Neuronal stem cell (in vitro differentiated cells): ENCODE results near the gene IFI44L.

Experiments used
- DNase-seq: peaks from one replicate; pipeline ENCODE4 v3.0.0-alpha.2; 2013; ENCODE audit warnings: low spot score
- H2AFZ ChIP-seq: one replicate; pipeline ENCODE4 v1.6.1; 2013; ENCODE audit warnings: mild to moderate bottlenecking, low read length, inconsistent platforms
- H2AK5ac ChIP-seq: 2 replicates; pipeline ENCODE4 v1.6.1; 2013; ENCODE audit warnings: low read depth, mild to moderate bottlenecking, inconsistent platforms, low read length, moderate library complexity, mixed read lengths
- H2BK120ac ChIP-seq: 2 replicates; pipeline ENCODE4 v1.6.1; 2013; ENCODE audit warnings: low read depth, mild to moderate bottlenecking, inconsistent platforms, low read length, moderate library complexity, mixed read lengths
- H2BK12ac ChIP-seq: one replicate; pipeline ENCODE4 v1.6.1; 2013; ENCODE audit warnings: low read length, inconsistent platforms
- H2BK15ac ChIP-seq: 2 replicates; pipeline ENCODE4 v1.6.1; 2013; ENCODE audit warnings: mild to moderate bottlenecking, low read length, inconsistent platforms, mixed read lengths
- H2BK5ac ChIP-seq: one replicate; pipeline ENCODE4 v1.6.1; 2013; ENCODE audit warnings: inconsistent platforms, mild to moderate bottlenecking, low read length, moderate library complexity
- H3K14ac ChIP-seq: one replicate; pipeline ENCODE4 v1.6.1; 2013; ENCODE audit warnings: low read length, inconsistent platforms
- H3K18ac ChIP-seq: 2 replicates; pipeline ENCODE4 v1.6.1; 2013; ENCODE audit warnings: low read length, inconsistent platforms
- H3K23ac ChIP-seq: 2 replicates; pipeline ENCODE4 v1.6.1; 2013; ENCODE audit warnings: low read depth, mild to moderate bottlenecking, mixed read lengths, low read length, inconsistent platforms; ENCODE audit not compliant: poor library complexity
- H3K27ac ChIP-seq: replicated peaks from 3 replicates; pipeline ENCODE4 v1.5.1; 2013; ENCODE audit warnings: low read length, inconsistent platforms
- H3K27me3 ChIP-seq, 3 experiments: 2 replicates each; pipeline ENCODE4 v1.6.1; 2013; ENCODE audit warnings: low read length in 3 of 3, mild to moderate bottlenecking in 2 of 3, inconsistent platforms in 1 of 3, low read depth in 1 of 3, mixed read lengths in 1 of 3, moderate library complexity in 1 of 3; ENCODE audit not compliant: control insufficient read depth in 3 of 3, insufficient read depth in 3 of 3
- H3K36me3 ChIP-seq, 2 donors: replicated peaks in 1 of 2; 2 replicates each; pipeline ENCODE4 v1.6.1; 2013; ENCODE audit warnings: low read length in 2 of 2; ENCODE audit not compliant: control insufficient read depth in 2 of 2, insufficient read depth in 2 of 2
- H3K4ac ChIP-seq: 2 replicates; pipeline ENCODE4 v1.6.1; 2013; ENCODE audit warnings: inconsistent platforms, mild to moderate bottlenecking, low read length, moderate library complexity
- H3K4me1 ChIP-seq, 2 donors: 1 replicate in 1 of 2; 2 replicates in 1 of 2; pipeline ENCODE4 v1.6.1; 2013; ENCODE audit warnings: low read length in 2 of 2, low read depth in 1 of 2; ENCODE audit not compliant: control insufficient read depth in 2 of 2, insufficient read depth in 1 of 2
- H3K4me2 ChIP-seq: one replicate; pipeline ENCODE4 v1.6.1; 2013; ENCODE audit warnings: mild to moderate bottlenecking, low read length, inconsistent platforms; ENCODE audit not compliant: insufficient read depth, poor library complexity, severe bottlenecking
- H3K4me3 ChIP-seq, 2 donors: 2 replicates each; pipeline ENCODE4 v1.5.1; 2013; ENCODE audit warnings: low read length in 2 of 2, mild to moderate bottlenecking in 2 of 2, inconsistent platforms in 1 of 2, moderate library complexity in 1 of 2
- H3K79me1 ChIP-seq: one replicate; pipeline ENCODE4 v1.6.1; 2013; ENCODE audit warnings: low read depth, mild to moderate bottlenecking, inconsistent platforms, low read length, moderate library complexity
- H3K9ac ChIP-seq: one replicate; pipeline ENCODE4 v1.6.1; 2013; ENCODE audit warnings: mild to moderate bottlenecking, low read depth, low read length, inconsistent platforms; ENCODE audit not compliant: poor library complexity
- H3K9me3 ChIP-seq, 2 donors: replicated peaks in 1 of 2; 2 replicates each; pipeline versions ENCODE3 to v1.6.1; 2013; ENCODE audit warnings: low read length in 2 of 2, mild to moderate bottlenecking in 2 of 2, inconsistent platforms in 1 of 2, low read depth in 1 of 2, mixed read lengths in 1 of 2, moderate library complexity in 1 of 2; ENCODE audit not compliant: control insufficient read depth in 2 of 2, insufficient read depth in 1 of 2
- H4K8ac ChIP-seq: one replicate; pipeline ENCODE4 v1.6.1; 2013; ENCODE audit warnings: low read depth, mild to moderate bottlenecking, inconsistent platforms, low read length, moderate library complexity
- H4K91ac ChIP-seq: one replicate; pipeline ENCODE4 v1.6.1; 2013; ENCODE audit warnings: low read length, low read depth, mild to moderate bottlenecking, inconsistent platforms; ENCODE audit not compliant: poor library complexity
- WGBS, 2 donors: extraction: QIAGEN DNeasy Blood & Tissue Kit; methylation state at CpG; one replicate each; pipeline ENCODE4 v1.1.7; 2013; ENCODE audit warnings: missing lambda C conversion rate in 2 of 2, mixed read lengths in 1 of 2; ENCODE audit not compliant: insufficient read length in 2 of 2, insufficient replicate concordance in 1 of 2; ENCODE audit errors: extremely low coverage in 2 of 2; 5-methylcytosine and 5-hydroxymethylcytosine counted together

IFI44L gene

DNA sequence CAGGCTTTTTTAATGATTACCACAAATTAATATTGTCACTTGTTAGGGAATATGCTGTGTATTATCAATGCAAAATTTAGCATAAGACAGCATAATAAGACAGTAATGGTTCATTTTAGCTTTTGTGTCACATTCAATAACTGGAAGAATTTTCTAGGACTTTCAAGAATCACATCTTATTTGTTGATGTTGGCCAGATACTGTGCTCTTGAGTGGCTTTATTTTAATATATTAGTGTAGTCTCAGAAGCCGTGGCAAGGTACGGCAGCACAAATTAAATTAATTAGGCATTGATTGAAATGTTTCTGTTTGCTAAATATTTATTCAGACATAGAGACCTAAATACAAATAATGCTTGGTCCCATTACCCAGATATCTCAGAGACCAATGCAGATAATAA, 10.4 kb downstream of the IFI44L start:
- H2BK15ac ChIP-seq: no peak overlapping the region

DNA sequence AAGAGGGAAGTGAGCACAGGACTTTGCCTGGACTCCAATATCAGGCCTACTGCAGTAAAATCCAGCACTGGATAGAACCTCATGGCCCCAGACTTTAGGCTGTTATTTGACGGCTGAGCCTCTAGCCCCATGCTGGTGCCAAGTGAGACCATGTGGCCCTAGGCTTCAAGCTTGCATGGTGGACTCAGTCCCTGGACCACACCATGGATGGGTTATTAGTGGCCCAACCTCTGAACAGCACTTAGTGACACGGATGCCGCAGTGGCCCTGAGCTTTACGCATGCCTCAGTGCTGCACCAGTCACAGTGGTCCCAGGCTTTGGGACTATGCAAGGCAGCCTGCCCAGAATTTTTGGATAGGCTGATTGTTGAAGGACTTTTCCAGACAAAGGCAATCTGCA, 13.0 kb downstream of the IFI44L start:
- WGBS, 2 donors: no CpG with 5 or more reads among the region's 4 CpGs
- Histone ChIP-seq H2BK5ac (no peak overlapping the region), H3K18ac (no peak overlapping the region)

More for the DNA sequence above, 10.4 kb downstream of the IFI44L start:
- Histone ChIP-seq H3K4ac (no peak overlapping the region), H4K91ac (no peak overlapping the region), H2BK5ac (no peak overlapping the region), H2BK12ac (no peak overlapping the region), H3K27me3 (no peaks in the 10 kb centered on the region), H3K23ac (no peak overlapping the region), H3K4me3 (no peak overlapping the region), H3K18ac (no peak overlapping the region), H3K9ac (no peak overlapping the region), H4K8ac (no peak overlapping the region), H2AK5ac (no peak overlapping the region), H3K14ac (no peak overlapping the region), H2AFZ (no peak overlapping the region), H3K36me3 (no peaks in the 10 kb centered on the region), H3K4me2 (no peak overlapping the region), H2BK120ac (no peak overlapping the region), H3K4me1 (no peaks in the 10 kb centered on the region), H3K79me1 (no peaks in the 10 kb centered on the region), H3K27ac (no peak overlapping the region), H3K9me3 (peaks cover 0 to 2% of the 10 kb centered on the region in 2 donors)
- no CpG with 5 or more reads among the region's 2 CpGs for WGBS, 2 donors
- no peak for DNase-seq

DNA sequence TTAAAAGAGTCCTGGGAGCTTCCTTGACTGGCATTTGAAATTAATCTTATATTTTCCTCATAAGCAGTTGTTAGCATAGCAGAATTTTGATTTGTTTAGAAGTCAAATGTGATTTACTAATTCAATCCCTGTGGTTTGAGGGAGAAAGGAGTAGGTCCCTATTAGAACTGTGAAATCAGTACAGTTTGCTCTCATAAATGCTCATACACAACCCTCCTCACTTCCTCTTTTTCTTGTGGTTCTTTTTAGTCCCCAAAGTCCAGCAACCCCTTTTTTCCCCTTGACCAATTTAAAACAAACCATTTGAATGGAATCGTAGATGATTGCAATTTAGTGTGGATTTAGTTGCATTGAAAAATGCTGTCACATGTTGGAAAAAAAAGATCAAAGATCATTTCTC, 20.2 kb downstream of the IFI44L start:
- H2BK5ac ChIP-seq: no peak overlapping the region
- H2AK5ac ChIP-seq: no peak overlapping the region
- H4K8ac ChIP-seq: no peak overlapping the region
- no peaks in the 10 kb centered on the region for H3K27me3 ChIP-seq
- H3K14ac ChIP-seq: no peak overlapping the region
- no peak overlapping the region for H2AFZ ChIP-seq
- no peak overlapping the region for H4K91ac ChIP-seq
- H3K4me1 ChIP-seq: no peaks in the 10 kb centered on the region
- H3K27ac ChIP-seq: no peak overlapping the region
- no peak overlapping the region for H3K4ac ChIP-seq
- H3K9ac ChIP-seq: no peak overlapping the region
- H2BK15ac ChIP-seq: no peak overlapping the region
- H3K18ac ChIP-seq: no peak overlapping the region
- H2BK120ac ChIP-seq: no peak overlapping the region
- no peak overlapping the region for H3K4me3 ChIP-seq
- no peaks in the 10 kb centered on the region for H3K36me3 ChIP-seq
- H3K23ac ChIP-seq: no peak overlapping the region
- DNase-seq: no peak
- no CpG with 5 or more reads among the region's 1 CpG for WGBS, 2 donors
- H3K79me1 ChIP-seq: no peaks in the 10 kb centered on the region
- no peaks in the 10 kb centered on the region for H3K9me3 ChIP-seq
- H2BK12ac ChIP-seq: no peak overlapping the region
- no peak overlapping the region for H3K4me2 ChIP-seq

More for the DNA sequence above, 13.0 kb downstream of the IFI44L start:
- H3K9ac ChIP-seq: no peak overlapping the region
- H3K27me3 ChIP-seq: no peaks in the 10 kb centered on the region
- no peak overlapping the region for H4K91ac ChIP-seq
- no peak overlapping the region for H3K4me3 ChIP-seq
- no peak overlapping the region for H3K4ac ChIP-seq
- H3K27ac ChIP-seq: no peak overlapping the region
- no peak overlapping the region for H2BK120ac ChIP-seq
- H4K8ac ChIP-seq: no peak overlapping the region
- no peak overlapping the region for H3K23ac ChIP-seq
- no peaks in the 10 kb centered on the region for H3K79me1 ChIP-seq
- H3K4me1 ChIP-seq: no peaks in the 10 kb centered on the region
- H3K36me3 ChIP-seq: no peaks in the 10 kb centered on the region
- no peak for DNase-seq
- H2AK5ac ChIP-seq: no peak overlapping the region
- H3K14ac ChIP-seq: no peak overlapping the region
- H2AFZ ChIP-seq: no peak overlapping the region
- no peak overlapping the region for H2BK12ac ChIP-seq
- H3K9me3 ChIP-seq: peaks cover 0 to 2% of the 10 kb centered on the region in 2 donors
- no peak overlapping the region for H2BK15ac ChIP-seq
- no peak overlapping the region for H3K4me2 ChIP-seq

DNA sequence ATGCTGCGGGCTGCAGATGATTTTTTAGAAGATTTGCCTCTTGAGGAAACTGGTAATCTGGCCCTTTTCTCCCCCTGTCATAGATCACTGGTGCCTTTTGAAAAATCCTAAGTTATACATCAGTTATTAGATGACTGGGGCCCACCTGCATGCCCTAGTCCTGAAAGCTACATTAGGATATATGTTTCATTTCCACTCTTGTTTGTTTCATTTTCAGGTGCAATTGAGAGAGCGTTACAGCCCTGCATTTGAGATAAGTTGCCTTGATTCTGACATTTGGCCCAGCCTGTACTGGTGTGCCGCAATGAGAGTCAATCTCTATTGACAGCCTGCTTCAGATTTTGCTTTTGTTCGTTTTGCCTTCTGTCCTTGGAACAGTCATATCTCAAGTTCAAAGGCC, 21.3 kb downstream of the IFI44L start:
- H4K8ac ChIP-seq: no peak overlapping the region
- H3K18ac ChIP-seq: no peak overlapping the region
- H2BK120ac ChIP-seq: no peak overlapping the region
- H3K27me3 ChIP-seq: no peaks in the 10 kb centered on the region
- no CpG with 5 or more reads among the region's 4 CpGs for WGBS, 2 donors
- H2BK15ac ChIP-seq: no peak overlapping the region
- H3K9ac ChIP-seq: no peak overlapping the region
- no peaks in the 10 kb centered on the region for H3K36me3 ChIP-seq
- no peak overlapping the region for H2BK12ac ChIP-seq
- H3K4me1 ChIP-seq: no peaks in the 10 kb centered on the region
- H3K79me1 ChIP-seq: no peaks in the 10 kb centered on the region
- no peak overlapping the region for H3K23ac ChIP-seq
- no peak overlapping the region for H4K91ac ChIP-seq
- no peak overlapping the region for H3K4me3 ChIP-seq
- H2AK5ac ChIP-seq: no peak overlapping the region
- no peak overlapping the region for H3K4me2 ChIP-seq
- no peak overlapping the region for H2BK5ac ChIP-seq
- H3K27ac ChIP-seq: no peak overlapping the region
- DNase-seq: no peak
- no peak overlapping the region for H3K14ac ChIP-seq
- no peak overlapping the region for H2AFZ ChIP-seq
- no peaks in the 10 kb centered on the region for H3K9me3 ChIP-seq
- H3K4ac ChIP-seq: no peak overlapping the region
